Endothelial cell of umbilical vein (primary cell): ENCODE results near the gene ARPC5L.

ENCODE experiments used
- EZH2 ChIP-seq: IDR thresholded peaks from 2 replicates; pipeline ENCODE4 v1.6.1; 2012; ENCODE audit warnings: borderline replicate concordance, low read depth, mild to moderate bottlenecking, moderate library complexity, low read length, inconsistent platforms; ENCODE audit not compliant: severe bottlenecking
- FOS ChIP-seq: IDR thresholded peaks from 2 replicates; pipeline ENCODE4 v1.6.1; 2011; ENCODE audit warnings: mild to moderate bottlenecking, low read length, moderate library complexity, borderline replicate concordance; ENCODE audit not compliant: insufficient read depth
- POLR2A ChIP-seq: IDR thresholded peaks from 2 replicates; pipeline ENCODE4 v1.6.1; 2012; ENCODE audit warnings: low read depth, mild to moderate bottlenecking, control low read depth, low read length
- POLR2AphosphoS5 ChIP-seq: IDR thresholded peaks from 2 replicates; pipeline ENCODE4 v1.6.1; 2012; ENCODE audit warnings: low read depth, mild to moderate bottlenecking, control low read depth, low read length, moderate library complexity; ENCODE audit not compliant: insufficient read depth
- TF ChIP-seq, protein P1 (sequence below), 2 donors: IDR thresholded peaks; 1 replicate in 1 of 2; 2 replicates in 1 of 2; pipeline ENCODE4 v1.5.1; 2011; ENCODE audit warnings: low read length in 2 of 2, mild to moderate bottlenecking in 2 of 2, moderate library complexity in 2 of 2, control low read depth in 1 of 2, inconsistent platforms in 1 of 2, low read depth in 1 of 2; ENCODE audit not compliant: insufficient read depth in 1 of 2; ENCODE audit errors: extremely low read depth in 1 of 2
- TF ChIP-seq, protein P2 (sequence below): IDR thresholded peaks from 2 replicates; pipeline ENCODE4 v1.6.1; 2011; ENCODE audit not compliant: insufficient read depth, insufficient read length

- TF ChIP-seq POLR2AphosphoS5, result no peak
- TF ChIP-seq, protein P1, sequence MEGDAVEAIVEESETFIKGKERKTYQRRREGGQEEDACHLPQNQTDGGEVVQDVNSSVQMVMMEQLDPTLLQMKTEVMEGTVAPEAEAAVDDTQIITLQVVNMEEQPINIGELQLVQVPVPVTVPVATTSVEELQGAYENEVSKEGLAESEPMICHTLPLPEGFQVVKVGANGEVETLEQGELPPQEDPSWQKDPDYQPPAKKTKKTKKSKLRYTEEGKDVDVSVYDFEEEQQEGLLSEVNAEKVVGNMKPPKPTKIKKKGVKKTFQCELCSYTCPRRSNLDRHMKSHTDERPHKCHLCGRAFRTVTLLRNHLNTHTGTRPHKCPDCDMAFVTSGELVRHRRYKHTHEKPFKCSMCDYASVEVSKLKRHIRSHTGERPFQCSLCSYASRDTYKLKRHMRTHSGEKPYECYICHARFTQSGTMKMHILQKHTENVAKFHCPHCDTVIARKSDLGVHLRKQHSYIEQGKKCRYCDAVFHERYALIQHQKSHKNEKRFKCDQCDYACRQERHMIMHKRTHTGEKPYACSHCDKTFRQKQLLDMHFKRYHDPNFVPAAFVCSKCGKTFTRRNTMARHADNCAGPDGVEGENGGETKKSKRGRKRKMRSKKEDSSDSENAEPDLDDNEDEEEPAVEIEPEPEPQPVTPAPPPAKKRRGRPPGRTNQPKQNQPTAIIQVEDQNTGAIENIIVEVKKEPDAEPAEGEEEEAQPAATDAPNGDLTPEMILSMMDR (IDR thresholded peaks at IDR 0.05; ENCODE audit: extremely low read depth in 1 of 2, insufficient read depth in 1 of 2, low read depth in 1 of 2, low read length in 2 of 2), result no peak
- no peak for TF ChIP-seq POLR2A
- TF ChIP-seq EZH2, result no peak
- TF ChIP-seq, protein P2, sequence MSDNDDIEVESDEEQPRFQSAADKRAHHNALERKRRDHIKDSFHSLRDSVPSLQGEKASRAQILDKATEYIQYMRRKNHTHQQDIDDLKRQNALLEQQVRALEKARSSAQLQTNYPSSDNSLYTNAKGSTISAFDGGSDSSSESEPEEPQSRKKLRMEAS, result no peak
- no peak for TF ChIP-seq FOS
These were observed 12.1 kb upstream of the ARPC5L start for GRCh38 chr9:124849801-124850200.
